ENCODE results near the gene TMED9. TPM values are rescaled to one million over a fixed set of nuclear protein-coding genes. Genes with fewer than 3 reads are reported as not detected.

The TMED9 gene
- total and polyA plus RNA-seq, 9 of the 15 experiments (the other 6 are each of a cell fraction or from before 2014, with no cell fraction given): 43.7 to 301 (median 90.0) TPM

DNA sequence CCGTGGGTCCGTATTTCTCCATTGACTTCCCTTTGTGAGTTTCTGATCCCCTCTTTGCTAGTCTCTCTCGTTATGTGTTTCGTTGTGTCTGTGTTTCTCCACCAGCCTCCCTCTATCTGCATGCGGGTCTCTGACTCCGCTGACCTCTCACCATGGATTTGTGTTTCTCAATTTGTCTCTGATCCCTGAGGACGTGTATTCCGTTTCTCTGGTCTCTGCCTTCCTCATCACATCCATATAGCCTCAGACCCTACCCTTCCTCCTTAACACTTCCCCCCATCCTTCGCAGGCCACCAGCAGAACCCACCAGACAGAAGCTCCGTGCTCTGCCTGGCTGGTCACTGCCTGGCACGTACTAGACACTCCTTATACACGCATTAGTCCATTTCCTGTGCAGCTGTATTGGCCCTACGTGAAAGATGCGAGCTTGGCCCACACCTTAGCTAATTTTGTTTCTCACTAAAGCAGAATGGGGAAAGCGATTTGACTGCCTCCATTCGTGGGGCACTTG lies 8.6 kb downstream of the TMED9 start (continued):
- 0 out of 2 replicates have a peak, but pooled peaks have one; percentile 23 for TF ChIP-seq LEF1 (IDR thresholded peaks at IDR 0.05)
- TF ChIP-seq, protein P1, sequence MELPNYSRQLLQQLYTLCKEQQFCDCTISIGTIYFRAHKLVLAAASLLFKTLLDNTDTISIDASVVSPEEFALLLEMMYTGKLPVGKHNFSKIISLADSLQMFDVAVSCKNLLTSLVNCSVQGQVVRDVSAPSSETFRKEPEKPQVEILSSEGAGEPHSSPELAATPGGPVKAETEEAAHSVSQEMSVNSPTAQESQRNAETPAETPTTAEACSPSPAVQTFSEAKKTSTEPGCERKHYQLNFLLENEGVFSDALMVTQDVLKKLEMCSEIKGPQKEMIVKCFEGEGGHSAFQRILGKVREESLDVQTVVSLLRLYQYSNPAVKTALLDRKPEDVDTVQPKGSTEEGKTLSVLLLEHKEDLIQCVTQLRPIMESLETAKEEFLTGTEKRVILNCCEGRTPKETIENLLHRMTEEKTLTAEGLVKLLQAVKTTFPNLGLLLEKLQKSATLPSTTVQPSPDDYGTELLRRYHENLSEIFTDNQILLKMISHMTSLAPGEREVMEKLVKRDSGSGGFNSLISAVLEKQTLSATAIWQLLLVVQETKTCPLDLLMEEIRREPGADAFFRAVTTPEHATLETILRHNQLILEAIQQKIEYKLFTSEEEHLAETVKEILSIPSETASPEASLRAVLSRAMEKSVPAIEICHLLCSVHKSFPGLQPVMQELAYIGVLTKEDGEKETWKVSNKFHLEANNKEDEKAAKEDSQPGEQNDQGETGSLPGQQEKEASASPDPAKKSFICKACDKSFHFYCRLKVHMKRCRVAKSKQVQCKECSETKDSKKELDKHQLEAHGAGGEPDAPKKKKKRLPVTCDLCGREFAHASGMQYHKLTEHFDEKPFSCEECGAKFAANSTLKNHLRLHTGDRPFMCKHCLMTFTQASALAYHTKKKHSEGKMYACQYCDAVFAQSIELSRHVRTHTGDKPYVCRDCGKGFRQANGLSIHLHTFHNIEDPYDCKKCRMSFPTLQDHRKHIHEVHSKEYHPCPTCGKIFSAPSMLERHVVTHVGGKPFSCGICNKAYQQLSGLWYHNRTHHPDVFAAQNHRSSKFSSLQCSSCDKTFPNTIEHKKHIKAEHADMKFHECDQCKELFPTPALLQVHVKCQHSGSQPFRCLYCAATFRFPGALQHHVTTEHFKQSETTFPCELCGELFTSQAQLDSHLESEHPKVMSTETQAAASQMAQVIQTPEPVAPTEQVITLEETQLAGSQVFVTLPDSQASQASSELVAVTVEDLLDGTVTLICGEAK (IDR thresholded peaks at IDR 0.05): peak; percentile 48; the same call in 1 of the 2 replicates
- TF ChIP-seq, protein P1 (CRISPR knock-in tag; IDR thresholded peaks at IDR 0.05): no peak
- TF ChIP-seq ZNF699 (CRISPR knock-in tag; IDR thresholded peaks at IDR 0.05; ENCODE audit: insufficient replicate concordance): no peak
- no peak for TF ChIP-seq MXI1 (IDR thresholded peaks at IDR 0.05; ENCODE audit: low read depth, low read length)
- no peak for TF ChIP-seq RBM25 (IDR thresholded peaks at IDR 0.05; ENCODE audit: low read depth, low read length, severe bottlenecking)
- 0 out of 4 replicates have a peak, but pooled peaks of 1 of the 2 experiments have one; percentile 22 for TF ChIP-seq MLLT1 (IDR thresholded peaks at IDR 0.05)

Data from K562 (cell line).